Measurements from ENCODE around the gene PLXNA1.

The PLXNA1 gene

GRCh38 chr3:126987596-126987995 lies 4.7 kb downstream of the PLXNA1 start:
- H3K4me3 ChIP-seq (ENCODE audit: low read length): no peak overlapping the region
- no peak for DNase-seq (ENCODE audit: low read depth)
- TF ChIP-seq CTCF (conservative IDR thresholded peaks at IDR 0.05; ENCODE audit: low read depth, low read length): no peak

GRCh38 chr3:126988451-126989021 lies 5.6 kb downstream of the PLXNA1 start:
- H3K4me3 ChIP-seq (ENCODE audit: low read length): no peak overlapping the region
- no peak for TF ChIP-seq CTCF (conservative IDR thresholded peaks at IDR 0.05; ENCODE audit: low read depth, low read length)
- no peak for DNase-seq (ENCODE audit: low read depth)

- no peak for TF ChIP-seq CTCF (conservative IDR thresholded peaks at IDR 0.05; ENCODE audit: low read depth, low read length)
- no peak for DNase-seq (ENCODE audit: low read depth)
- no peak overlapping the region for H3K4me3 ChIP-seq (ENCODE audit: low read length)
Observed at GRCh38 chr3:126989316-126990023, 6.6 kb downstream of the PLXNA1 start.

GRCh38 chr3:126990024-126990700 lies 7.2 kb downstream of the PLXNA1 start:
- TF ChIP-seq CTCF (conservative IDR thresholded peaks at IDR 0.05; ENCODE audit: low read depth, low read length): no peak
- DNase-seq (ENCODE audit: low read depth): no peak
- H3K4me3 ChIP-seq (ENCODE audit: low read length): no peak overlapping the region

GRCh38 chr3:126990890-126991289 lies 8.0 kb downstream of the PLXNA1 start:
- no peak for TF ChIP-seq CTCF (conservative IDR thresholded peaks at IDR 0.05; ENCODE audit: low read depth, low read length)
- no peak overlapping the region for H3K4me3 ChIP-seq (ENCODE audit: low read length)
- DNase-seq (ENCODE audit: low read depth): no peak

GRCh38 chr3:126991366-126992200 lies 8.7 kb downstream of the PLXNA1 start:
- no peak for TF ChIP-seq CTCF (conservative IDR thresholded peaks at IDR 0.05; ENCODE audit: low read depth, low read length)
- no peak overlapping the region for H3K4me3 ChIP-seq (ENCODE audit: low read length)
- DNase-seq (ENCODE audit: low read depth): no peak

Data from retinal pigment epithelial cell (primary cell).